ENCODE results near the gene LRP8.

LRP8 gene

DNA sequence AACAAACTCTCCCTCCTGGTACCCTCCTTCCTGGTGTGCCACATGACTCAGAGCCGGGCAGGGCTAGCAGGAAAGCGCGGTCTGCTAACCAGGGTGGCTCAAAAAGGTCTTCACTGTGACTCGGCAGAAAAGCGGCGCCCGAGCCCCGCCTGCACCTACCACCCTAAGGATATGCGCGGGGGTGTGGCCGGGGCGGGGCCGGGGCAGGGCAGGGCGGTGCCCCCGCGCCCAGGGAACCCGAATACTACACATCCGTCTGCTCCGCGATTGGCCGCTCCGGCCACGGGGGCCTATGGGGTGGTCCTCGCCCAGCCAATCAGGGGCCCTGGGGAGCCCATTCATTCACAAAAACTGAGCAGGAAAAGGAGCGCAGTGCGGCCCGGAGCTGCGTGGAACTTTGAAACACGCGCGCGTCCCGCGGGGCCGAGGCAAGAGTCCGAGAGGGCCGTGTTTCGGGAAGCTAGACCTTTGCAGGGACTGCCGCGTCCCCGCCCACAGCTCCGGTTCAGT, 1.7 kb downstream of the LRP8 start:
- TF ChIP-seq, protein P1, sequence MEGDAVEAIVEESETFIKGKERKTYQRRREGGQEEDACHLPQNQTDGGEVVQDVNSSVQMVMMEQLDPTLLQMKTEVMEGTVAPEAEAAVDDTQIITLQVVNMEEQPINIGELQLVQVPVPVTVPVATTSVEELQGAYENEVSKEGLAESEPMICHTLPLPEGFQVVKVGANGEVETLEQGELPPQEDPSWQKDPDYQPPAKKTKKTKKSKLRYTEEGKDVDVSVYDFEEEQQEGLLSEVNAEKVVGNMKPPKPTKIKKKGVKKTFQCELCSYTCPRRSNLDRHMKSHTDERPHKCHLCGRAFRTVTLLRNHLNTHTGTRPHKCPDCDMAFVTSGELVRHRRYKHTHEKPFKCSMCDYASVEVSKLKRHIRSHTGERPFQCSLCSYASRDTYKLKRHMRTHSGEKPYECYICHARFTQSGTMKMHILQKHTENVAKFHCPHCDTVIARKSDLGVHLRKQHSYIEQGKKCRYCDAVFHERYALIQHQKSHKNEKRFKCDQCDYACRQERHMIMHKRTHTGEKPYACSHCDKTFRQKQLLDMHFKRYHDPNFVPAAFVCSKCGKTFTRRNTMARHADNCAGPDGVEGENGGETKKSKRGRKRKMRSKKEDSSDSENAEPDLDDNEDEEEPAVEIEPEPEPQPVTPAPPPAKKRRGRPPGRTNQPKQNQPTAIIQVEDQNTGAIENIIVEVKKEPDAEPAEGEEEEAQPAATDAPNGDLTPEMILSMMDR (conservative IDR thresholded peaks at IDR 0.05; ENCODE audit: low read length) = no peak
- peak; percentile 78 for DNase-seq (ENCODE audit: low read depth)
- peak overlapping the region; percentile 72 for H3K4me3 ChIP-seq (ENCODE audit: low read length)

DNA sequence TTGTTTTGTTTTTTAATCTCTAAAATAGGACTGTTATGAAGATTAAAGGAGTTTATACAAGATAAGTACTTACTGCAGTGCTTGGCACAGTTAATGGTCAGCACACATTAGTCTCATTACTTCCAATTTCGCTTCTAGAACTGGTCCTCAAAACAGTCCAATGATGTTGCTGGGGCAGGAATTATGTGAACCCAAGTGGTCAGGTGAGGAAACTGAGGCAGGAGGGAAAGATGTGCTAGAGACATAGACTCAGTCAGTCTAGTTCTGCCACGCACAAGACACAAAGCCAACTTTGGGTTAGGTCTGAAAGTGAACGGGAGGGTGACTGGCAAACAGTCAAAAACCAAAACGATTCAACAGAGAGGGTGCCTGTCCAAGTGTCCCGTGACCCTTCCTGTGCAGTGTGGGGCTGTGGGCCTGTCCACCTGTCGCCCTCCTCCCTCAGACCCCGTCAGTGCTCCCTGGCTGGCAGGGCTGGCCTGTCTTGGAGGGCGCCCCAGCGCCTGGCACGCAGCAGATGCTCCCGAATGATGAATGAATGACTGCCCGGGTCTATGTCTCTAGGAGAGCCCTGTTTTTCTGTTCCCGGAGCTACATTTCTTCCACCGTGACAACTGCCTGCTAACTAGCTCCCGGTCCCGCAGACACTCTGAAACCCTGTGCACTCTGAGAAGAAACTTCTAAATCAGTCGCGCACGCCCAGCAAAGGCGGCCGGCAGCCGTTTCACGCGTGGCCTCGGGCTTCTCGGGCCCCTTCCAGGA, 2.4 kb downstream of the LRP8 start:
- DNase-seq (ENCODE audit: low read depth) = no peak
- TF ChIP-seq, protein P1 (conservative IDR thresholded peaks at IDR 0.05; ENCODE audit: low read length) = no peak
- peak overlapping the region; percentile 72 for H3K4me3 ChIP-seq (ENCODE audit: low read length)

DNA sequence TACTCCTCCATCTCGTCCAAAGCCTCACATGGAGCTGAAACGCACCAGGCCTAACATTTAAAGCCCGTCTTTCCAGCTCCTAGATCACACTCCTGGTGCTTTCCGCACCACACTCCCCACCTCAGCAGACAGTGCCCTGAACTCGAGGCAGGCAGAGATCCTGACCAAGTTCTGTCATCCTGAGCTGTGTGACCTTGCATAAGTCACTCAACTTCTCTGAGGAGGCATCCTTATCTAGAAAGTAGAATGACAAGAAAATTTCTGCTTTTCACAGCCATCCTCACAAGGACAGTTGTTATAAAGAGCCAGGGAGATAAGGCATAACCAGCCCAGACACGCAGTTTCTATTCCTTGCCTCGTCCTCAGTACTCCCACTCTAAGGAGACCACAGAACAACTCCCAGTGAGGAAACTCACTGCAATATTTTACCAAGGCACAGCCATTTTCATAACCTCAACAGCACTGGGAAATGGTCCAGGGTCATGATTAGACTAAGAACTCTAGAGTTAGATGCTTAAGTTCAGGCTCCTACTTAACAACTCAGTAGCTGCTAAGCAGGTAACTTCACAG, 3.1 kb downstream of the LRP8 start:
- no peak overlapping the region for H3K4me3 ChIP-seq (ENCODE audit: low read length)

DNA sequence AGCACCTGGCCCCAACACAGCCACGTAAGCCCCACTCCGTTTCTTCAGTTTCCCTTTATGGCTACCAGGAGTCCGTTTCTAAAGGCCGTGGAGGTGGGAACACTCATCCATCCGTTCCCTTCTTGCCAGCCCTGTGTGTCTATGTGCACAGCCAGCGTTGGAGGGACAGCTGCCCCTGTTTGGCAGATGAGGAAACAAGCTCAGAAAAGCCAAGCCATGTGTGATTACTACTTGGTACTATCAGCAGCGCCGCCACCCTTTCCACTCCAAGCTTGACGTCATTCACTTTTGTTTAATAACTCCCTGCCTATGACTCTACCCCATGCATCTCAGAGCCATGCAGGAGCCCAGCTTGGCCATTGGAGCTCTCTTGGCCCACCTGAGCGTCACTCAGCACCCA, 3.5 kb downstream of the LRP8 start:
- no peak overlapping the region for H3K4me3 ChIP-seq (ENCODE audit: low read length)
- DNase-seq (ENCODE audit: low read depth) = no peak
- TF ChIP-seq, protein P1 (conservative IDR thresholded peaks at IDR 0.05; ENCODE audit: low read length) = no peak

More for the DNA sequence above, 3.1 kb downstream of the LRP8 start:
- TF ChIP-seq, protein P1 (conservative IDR thresholded peaks at IDR 0.05; ENCODE audit: low read length) = no peak
- peak; percentile 30 for DNase-seq (ENCODE audit: low read depth)

DNA sequence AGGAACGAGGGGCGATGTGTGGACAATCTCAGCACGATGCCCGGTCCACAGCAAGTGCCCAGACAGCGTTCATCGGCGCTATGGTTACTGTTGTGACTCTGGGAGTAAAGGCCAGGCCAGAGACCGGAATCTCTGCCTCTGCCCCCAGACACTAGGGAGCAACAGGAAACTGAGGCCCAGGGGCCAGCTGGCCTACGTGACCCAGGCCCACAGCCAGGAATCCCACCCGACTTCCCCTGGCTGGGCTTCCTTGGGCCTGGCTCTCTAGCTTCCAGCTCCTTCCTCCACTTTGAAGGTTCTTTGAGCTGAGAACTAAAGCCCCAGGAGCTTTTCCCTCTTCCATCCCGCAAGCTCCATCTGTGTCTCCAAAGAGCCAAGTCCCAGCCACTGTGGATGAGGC, 4.6 kb downstream of the LRP8 start:
- no peak for DNase-seq (ENCODE audit: low read depth)
- H3K4me3 ChIP-seq (ENCODE audit: low read length) = no peak overlapping the region
- TF ChIP-seq, protein P1 (conservative IDR thresholded peaks at IDR 0.05; ENCODE audit: low read length) = no peak

DNA sequence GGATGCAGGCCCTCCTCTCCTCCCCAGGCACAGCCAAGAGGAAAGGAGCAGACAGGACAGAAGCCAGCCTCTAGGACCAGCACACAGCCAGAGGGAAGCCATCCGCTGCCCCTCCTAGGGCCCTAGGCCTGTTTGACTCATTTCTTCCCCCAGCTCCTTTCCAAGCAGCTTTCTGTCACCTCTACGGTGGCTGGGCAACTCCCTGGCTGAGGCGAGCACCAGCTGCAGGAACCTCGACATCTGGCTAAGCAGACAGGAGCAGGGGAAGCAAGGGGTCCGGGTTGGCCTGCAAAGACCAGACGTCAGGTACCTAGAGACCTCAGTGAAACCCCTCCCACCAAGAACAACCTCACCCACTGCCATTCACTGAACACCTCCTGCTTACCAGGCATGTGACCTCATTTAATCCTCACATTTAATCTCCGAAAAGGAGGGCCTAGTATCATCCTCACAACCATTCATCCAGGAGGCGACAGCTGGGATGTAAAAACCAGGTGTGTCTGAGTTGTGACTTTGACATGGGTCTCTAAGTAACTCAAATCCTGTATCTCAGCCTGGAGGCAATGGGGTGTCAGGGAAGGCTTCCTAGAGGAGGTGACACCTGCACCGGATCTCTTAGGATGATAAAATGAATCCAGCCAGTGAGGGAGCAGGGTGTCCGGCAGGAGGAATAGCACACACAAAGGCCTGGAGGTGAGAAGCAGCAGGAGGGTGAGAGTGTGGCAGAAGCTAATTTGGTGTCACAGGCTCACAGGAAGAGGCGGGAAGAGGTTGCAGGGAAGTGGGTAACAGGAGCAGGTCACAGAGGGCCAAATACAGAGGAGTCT, 5.9 kb downstream of the LRP8 start:
- DNase-seq (ENCODE audit: low read depth) = no peak
- TF ChIP-seq, protein P1 (conservative IDR thresholded peaks at IDR 0.05; ENCODE audit: low read length) = no peak

More for the DNA sequence above, 5.9 kb downstream of the LRP8 start:
- H3K4me3 ChIP-seq (ENCODE audit: low read length) = no peak overlapping the region

All from AG10803 (cell line).